ENCODE data around the gene PYGL. TPM values are rescaled to one million over a fixed set of nuclear protein-coding genes. Genes with fewer than 3 reads are reported as not detected.

Gene PYGL
- total RNA-seq, 3 donors from 2014 or later: 31.0 to 43.7 (median 41.4) TPM

- intact Hi-C loops (cut with DNase I, micrococcal nuclease): no loop called here
- Histone ChIP-seq H3K36me3 (ENCODE audit: low read depth) (no peaks in the 10 kb centered on the region), H3K4me1 (ENCODE audit: low read depth) (peaks cover 8% of the 10 kb centered on the region), H3K4me3 (no peak overlapping the region), H3K9me3 (no peaks in the 10 kb centered on the region)
- ATAC-seq (no peak), DNase-seq (no peak)
- TF ChIP-seq CTCF (IDR thresholded peaks at IDR 0.05): no peak
Observed at GRCh38 chr14:50936882-50937281, 7.4 kb downstream of the PYGL start.

- DNase-seq (no peak), ATAC-seq (no peak)
- H3K4me1 ChIP-seq (ENCODE audit: low read depth): peaks cover 8% of the 10 kb centered on the region
- no peak overlapping the region for H3K4me3 ChIP-seq
- no peak for TF ChIP-seq CTCF (IDR thresholded peaks at IDR 0.05)
- H3K9me3 ChIP-seq: no peaks in the 10 kb centered on the region
- H3K36me3 ChIP-seq (ENCODE audit: low read depth): no peaks in the 10 kb centered on the region
- intact Hi-C loops (cut with DNase I, micrococcal nuclease): no loop called here
Observed at GRCh38 chr14:50936016-50936340, 8.3 kb downstream of the PYGL start.

GRCh38 chr14:50935126-50936015, 8.9 kb downstream of the PYGL start:
- Histone ChIP-seq H3K4me1 (ENCODE audit: low read depth) (peaks cover 8% of the 10 kb centered on the region), H3K9me3 (no peaks in the 10 kb centered on the region), H3K36me3 (ENCODE audit: low read depth) (no peaks in the 10 kb centered on the region), H3K4me3 (no peak overlapping the region)
- intact Hi-C loops (cut with DNase I, micrococcal nuclease): no loop called here
- DNase-seq (no peak), ATAC-seq (no peak)
- no peak for TF ChIP-seq CTCF (IDR thresholded peaks at IDR 0.05)

- DNase-seq (no peak), ATAC-seq (peak; percentile 21)
- Histone ChIP-seq H3K4me1 (ENCODE audit: low read depth) (no peaks in the 10 kb centered on the region), H3K36me3 (ENCODE audit: low read depth) (no peaks in the 10 kb centered on the region), H3K4me3 (no peak overlapping the region), H3K9me3 (no peaks in the 10 kb centered on the region)
- intact Hi-C loops (cut with DNase I, micrococcal nuclease): no loop called here
- TF ChIP-seq CTCF (IDR thresholded peaks at IDR 0.05): no peak
Observed at GRCh38 chr14:50932592-50933495, 11.4 kb downstream of the PYGL start.

GRCh38 chr14:50932156-50932555, 12.1 kb downstream of the PYGL start:
- TF ChIP-seq CTCF (IDR thresholded peaks at IDR 0.05): no peak
- ATAC-seq (peak; percentile 57), DNase-seq (no peak)
- H3K9me3 ChIP-seq: no peaks in the 10 kb centered on the region
- intact Hi-C loops (cut with DNase I, micrococcal nuclease): no loop called here
- H3K4me3 ChIP-seq: no peak overlapping the region
- H3K36me3 ChIP-seq (ENCODE audit: low read depth): no peaks in the 10 kb centered on the region
- H3K4me1 ChIP-seq (ENCODE audit: low read depth): no peaks in the 10 kb centered on the region

Data from mucosa of descending colon (tissue), 3 donors.